LNCaP clone FGC (cell line): ENCODE results near the gene ADGRV1.
"Not testable (repeated sequence)": the region's sequence is repeated elsewhere in the genome, so short reads cannot be mapped to it uniquely, and the experiment has no call there.

ENCODE experiments used
- DNase-seq: peaks from one replicate; pipeline ENCODE4 v3.0.0-alpha.2; 2011; ENCODE audit warnings: low read depth
- H3K4me3 ChIP-seq: 2 replicates; pipeline ENCODE4 v1.5.1; 2011; ENCODE audit warnings: mild to moderate bottlenecking, low read depth, low read length, control low read depth
- CTCF ChIP-seq: IDR thresholded peaks from 2 replicates; pipeline ENCODE4 v1.5.1; 2012; ENCODE audit warnings: mild to moderate bottlenecking; ENCODE audit not compliant: control insufficient read depth, insufficient read depth; ENCODE audit errors: extremely low read depth

ADGRV1 gene

DNA sequence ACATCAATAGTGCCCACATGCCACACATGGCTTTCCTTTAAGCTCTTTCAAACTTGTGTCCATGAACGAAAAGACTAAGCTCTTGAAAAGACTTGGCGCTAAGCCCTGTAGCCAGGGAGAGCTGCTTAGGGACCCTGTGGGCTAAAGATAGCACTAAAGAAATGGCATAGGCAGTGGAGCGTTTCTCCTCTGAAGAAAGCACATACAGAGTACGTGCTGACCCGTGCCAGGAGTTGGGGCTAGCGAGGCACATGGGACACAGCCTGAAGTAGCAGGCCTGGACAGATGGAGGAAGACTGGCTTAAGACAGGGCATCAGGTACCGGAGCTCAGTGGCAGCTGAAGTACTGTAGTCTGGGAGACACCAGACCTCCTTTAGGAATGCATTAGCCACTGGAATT, 39.7 kb downstream of the ADGRV1 start:
- TF ChIP-seq CTCF, result no peak
- H3K4me3 ChIP-seq, result no peak overlapping the region
- DNase-seq, result no peak

- not testable (repeated sequence) for DNase-seq, H3K4me3 ChIP-seq
Measured at GRCh38 chr5:90600307-90600706, 41.7 kb downstream of the ADGRV1 start.

GRCh38 chr5:90601468-90601867, 42.9 kb downstream of the ADGRV1 start:
- DNase-seq, result no peak
- H3K4me3 ChIP-seq, result no peak overlapping the region
- TF ChIP-seq CTCF, result no peak

DNA sequence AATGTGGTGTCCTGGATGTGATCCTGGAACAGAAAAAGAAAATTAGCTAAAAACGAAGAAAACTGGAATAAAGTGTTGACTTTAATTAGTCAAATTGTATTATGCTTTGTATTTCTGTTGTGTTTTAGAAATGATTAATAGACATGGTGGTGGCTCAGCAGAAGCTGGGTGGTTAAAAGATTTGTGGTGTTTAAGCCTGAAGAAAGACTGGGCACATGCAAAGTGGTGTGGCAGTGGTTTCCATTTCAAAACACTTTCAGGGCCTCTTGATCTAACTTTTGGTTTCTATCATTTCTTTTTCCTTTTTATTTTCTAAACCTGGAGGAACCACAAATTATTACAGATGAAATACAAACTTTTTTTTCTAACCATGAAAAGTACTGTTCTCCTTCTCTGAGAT, 44.1 kb downstream of the ADGRV1 start:
- H3K4me3 ChIP-seq, result no peak overlapping the region
- no peak for TF ChIP-seq CTCF
- no peak for DNase-seq

- TF ChIP-seq CTCF, result peak; percentile 57
- DNase-seq, result no peak
- no peak overlapping the region for H3K4me3 ChIP-seq
Measured at GRCh38 chr5:90606539-90606938, 47.9 kb downstream of the ADGRV1 start.

DNA sequence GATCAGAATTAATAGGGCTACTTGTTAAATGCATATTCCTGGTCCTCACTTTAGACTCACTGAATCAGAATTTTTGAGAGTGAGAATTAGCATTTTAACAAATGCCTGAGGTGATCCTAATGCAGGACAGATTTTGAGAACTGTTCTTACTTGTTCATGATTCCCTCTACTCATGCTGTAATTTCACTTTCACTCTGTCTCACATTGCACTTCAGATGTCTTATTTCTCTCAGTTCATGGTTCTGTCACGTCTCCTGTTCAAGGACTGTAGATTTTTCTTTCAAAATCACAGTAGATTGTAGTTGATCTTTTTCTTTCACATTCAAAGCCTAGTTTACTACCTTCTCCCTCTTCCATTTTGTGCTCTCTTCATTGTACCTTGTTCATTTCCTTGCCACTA, 54.3 kb downstream of the ADGRV1 start:
- TF ChIP-seq CTCF, result no peak
- H3K4me3 ChIP-seq, result no peak overlapping the region
- no peak for DNase-seq

GRCh38 chr5:90613459-90613858, 54.9 kb downstream of the ADGRV1 start:
- no peak for TF ChIP-seq CTCF
- H3K4me3 ChIP-seq, result no peak overlapping the region
- no peak for DNase-seq

- DNase-seq, result no peak
- no peak overlapping the region for H3K4me3 ChIP-seq
- no peak for TF ChIP-seq CTCF
Measured at GRCh38 chr5:90613918-90614504, 55.4 kb downstream of the ADGRV1 start.
